Measurements from ENCODE around the gene ATRIP.

The ATRIP gene

DNA sequence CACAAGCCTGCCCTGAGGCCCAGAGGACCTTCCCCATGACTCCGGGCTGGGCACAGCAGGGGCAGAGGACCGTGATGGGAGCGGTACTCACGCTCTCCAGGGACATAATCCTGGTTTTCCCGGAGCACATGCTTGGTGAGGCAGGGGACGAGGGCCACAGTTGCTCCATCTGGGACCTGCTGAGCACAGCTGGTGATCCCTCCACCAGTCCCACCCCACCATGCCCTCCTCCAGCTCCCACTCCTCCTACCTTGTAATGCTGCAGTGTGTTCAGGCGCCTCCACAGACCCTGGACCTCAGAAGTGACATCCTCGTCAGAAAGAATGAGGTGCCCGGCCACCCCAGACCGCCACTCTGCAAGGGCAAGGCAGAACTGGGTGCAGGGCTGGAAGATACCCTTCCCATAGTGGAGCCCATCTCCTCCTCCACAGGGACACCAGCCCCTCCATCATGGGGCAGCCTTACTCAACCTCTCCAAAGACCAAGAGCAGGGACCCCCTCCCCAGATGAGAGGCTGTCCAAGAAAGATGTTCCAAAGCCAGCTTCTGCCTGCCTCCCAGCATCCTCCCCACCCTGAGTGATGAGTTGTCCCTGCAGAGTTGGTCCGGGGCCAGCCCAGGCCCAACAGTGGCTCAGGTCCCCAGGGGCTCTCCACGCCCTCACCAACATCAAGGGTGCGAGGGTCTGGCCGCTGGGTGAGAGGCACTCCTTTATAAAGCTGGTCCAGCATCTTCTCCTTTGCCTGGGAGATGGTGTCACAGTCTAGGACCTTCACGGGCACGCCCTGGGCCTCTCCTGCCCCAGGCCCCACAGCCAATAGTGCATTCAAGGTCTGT lies 36.1 kb upstream of the ATRIP start:
- DNase-seq (ENCODE audit: low read depth): no peak

DNA sequence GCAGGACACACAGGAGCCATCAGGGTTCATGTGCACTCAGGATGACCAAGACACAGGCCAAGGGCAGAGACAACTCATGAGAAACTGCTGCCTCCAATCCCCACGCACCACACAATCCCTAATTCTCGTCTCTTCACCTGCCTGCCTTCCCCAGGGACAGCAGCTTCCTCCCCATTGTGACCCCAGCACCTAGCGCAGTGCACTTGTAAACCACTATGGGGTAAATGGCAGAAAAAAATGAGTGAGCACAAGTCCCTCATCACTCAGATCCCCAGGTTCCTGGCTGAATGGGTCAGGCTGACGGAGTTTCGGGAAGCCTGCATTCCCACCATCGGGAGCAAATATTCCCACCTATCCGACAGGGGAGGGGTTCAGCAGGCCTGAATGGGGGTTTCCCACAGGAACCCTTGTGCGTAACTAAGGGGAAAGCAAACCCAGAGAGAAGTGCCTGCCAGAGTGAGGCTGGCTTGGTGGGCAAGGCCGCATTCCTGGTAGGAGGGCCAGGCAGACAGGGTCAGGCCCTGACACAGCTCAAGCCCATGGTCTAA lies 35.4 kb upstream of the ATRIP start:
- DNase-seq (ENCODE audit: low read depth): no peak

DNA sequence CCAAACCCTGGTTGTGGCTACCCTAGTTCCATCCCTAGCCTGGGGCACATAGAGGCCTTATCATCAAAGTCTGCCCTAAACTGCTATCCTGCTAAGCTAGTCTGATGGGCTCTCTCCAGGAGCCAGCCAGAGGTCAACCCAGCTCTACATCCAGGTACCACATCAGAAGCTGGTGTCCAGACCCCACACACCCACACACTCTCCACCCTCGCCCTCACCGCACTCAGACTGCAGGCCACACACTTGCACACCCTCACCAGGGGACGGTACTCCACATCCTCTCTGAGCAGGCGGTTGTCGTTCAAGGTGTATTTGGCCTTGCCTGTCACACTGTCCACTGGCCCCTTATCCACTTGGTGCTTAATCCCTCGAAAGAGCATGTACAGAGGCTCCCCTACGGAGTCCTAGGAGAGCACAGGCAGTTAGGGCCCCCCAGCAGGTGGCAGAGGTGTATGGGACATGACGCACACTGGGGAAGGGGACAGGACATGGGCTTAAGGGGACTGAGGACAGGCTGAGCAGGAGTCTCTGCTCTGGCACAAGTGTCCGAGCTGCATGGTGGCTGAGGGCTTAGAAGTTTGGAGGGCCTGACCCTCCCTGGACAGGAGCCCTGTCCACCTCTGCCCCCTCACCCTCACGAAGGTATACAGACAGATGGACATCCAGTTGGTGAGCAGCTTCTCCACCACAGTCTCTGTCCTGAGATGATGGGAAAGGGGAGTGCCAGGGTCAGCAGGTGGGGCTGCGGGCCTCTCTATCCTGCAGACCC lies 34.7 kb upstream of the ATRIP start:
- no peak for DNase-seq (ENCODE audit: low read depth)

- no peak for DNase-seq (ENCODE audit: low read depth)
These were observed 34.0 kb upstream of the ATRIP start for GRCh38 chr3:48412375-48413001.

- no peak for DNase-seq (ENCODE audit: low read depth)
These were observed 33.5 kb upstream of the ATRIP start for GRCh38 chr3:48413086-48413485.

DNA sequence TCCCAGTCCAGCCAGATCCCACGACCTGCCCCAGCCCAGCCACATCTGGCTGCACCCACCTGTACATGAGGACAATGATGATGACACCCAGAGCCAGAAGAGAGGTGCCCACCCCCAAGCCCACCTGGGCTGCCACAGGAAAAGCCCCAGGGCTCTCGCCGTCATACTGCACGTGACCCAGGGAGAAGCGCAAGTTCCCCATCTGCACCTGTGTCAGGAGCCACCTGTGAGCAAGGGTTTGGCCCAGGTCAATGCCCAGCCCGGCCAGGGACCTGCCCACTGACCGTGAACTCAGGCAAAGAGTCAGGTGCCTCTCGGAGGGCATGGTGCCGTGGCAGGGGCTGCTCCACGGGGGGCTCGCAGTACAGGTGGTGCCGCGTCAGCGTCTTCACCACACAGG lies 32.9 kb upstream of the ATRIP start:
- no peak for DNase-seq (ENCODE audit: low read depth)

DNA sequence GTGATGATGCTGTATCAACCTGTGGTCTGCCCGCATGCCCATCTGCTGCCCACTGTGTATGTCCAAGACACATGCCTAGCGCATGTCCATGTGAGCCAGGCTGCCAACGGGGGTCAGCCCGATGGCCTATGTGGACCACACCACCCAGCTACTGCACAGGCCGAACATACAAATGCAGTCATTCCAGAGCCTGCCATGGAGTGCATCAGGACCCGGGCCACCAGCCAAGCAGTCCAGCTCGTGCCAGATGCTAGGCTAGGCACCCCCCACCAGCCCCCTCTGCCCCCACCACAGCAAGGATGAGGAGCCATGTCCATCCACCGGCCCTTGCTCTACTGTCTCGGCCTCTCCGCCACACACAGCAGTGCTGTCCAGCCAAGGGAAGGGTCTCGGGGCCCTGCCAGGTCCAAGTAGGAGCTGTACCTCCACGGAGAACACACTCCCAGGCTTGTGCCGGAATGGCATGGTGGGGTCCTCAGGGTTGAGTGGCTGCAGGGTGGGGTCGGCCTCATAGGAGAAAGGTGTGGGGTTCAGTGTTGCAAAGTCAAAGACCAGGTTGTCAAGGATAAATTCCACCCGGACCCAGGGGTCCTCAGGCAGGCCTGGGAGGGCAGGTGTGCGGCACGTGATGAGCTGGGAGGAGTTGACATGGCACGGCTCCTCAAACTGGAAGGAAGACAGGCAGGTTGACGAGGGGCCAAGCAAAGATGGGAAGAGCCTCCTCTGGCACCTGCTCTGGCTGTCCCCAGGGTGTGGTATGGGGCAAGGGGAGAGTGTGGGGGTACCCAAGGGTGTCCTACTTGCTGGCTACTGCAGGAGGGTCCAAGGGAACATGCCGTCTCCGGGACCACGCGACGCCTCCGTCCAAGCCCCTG lies 31.9 kb upstream of the ATRIP start:
- no peak for DNase-seq (ENCODE audit: low read depth)

DNA sequence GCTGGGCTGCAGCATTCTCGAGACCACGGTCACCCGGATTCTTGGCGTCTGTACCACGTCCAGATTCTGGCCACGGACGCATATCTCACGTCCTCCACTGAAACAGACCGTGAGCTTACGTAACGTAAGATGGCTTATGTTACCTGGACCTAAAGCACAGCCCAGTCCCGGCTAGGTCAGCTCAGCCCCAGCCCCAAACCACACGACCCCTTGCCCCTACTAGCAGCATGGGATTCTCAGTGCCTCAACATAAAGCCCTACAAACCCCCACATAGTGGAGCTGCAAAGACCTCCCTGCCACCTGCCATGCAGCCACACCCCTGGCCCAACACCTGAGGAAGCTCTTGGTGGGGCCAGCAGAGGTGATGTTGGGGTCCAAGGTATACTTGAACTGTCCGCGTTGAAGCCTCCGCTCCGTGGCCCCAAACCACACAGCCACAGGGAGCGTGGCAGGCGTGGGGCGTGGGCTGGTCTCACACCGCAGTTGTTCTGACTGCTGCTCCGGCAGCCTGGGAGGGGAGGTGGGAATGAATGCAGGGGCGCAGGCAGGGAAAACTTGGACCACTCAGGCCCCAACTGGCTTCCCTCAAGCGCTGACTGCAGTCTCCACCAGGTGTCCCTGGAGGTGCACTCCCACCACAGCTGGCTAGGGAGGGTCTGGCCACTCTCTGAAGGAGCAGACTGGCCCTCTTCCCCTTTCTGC lies 31.1 kb upstream of the ATRIP start:
- DNase-seq (ENCODE audit: low read depth): no peak

GRCh38 chr3:48416091-48416505 lies 30.4 kb upstream of the ATRIP start:
- DNase-seq (ENCODE audit: low read depth): no peak

GRCh38 chr3:48416546-48416945 lies 30.0 kb upstream of the ATRIP start:
- no peak for DNase-seq (ENCODE audit: low read depth)

- no peak for DNase-seq (ENCODE audit: low read depth)
These were observed 28.9 kb upstream of the ATRIP start for GRCh38 chr3:48417529-48418108.

DNA sequence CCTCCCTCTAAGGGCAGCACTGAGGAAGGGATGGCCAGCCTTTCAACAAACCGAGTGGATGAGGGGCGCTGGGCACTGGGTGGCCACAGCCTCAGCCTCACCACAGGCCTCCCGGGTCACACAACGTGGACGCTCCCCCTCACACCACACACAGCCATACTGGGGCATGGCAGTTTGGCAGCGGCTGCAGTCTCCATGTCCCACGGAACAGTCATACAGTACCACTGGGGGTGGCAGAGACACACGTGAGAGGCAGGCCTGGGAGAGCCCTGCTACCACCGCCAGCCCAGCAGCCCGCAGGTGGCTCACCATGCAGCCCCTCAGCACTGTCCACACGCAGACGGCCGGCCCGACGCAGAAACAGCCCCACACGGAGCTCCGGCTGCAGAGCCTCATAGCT lies 28.4 kb upstream of the ATRIP start:
- DNase-seq (ENCODE audit: low read depth): no peak

GRCh38 chr3:48418651-48419050 lies 27.9 kb upstream of the ATRIP start:
- no peak for DNase-seq (ENCODE audit: low read depth)

DNA sequence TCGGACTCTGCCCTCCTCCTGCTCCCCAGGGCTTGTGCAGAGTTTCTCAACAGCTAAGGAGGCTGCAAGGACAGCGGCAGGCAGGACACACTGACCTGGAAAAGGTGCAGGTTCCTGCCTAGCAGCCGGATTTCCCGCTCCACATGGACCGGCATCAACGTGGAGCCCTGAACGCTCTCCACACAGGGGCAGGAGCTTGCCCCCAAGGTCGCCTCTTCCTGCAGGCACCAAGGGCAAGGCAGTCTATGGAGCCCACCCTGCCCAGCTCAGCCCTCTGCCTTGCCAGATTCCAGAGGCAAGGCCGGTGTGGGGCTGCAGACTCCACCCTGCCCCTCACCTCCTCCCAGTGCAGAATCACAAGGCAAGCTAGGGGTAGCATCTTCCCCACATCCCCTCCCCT lies 27.4 kb upstream of the ATRIP start:
- DNase-seq (ENCODE audit: low read depth): no peak

- no peak for DNase-seq (ENCODE audit: low read depth)
These were observed 26.9 kb upstream of the ATRIP start for GRCh38 chr3:48419597-48419996.

- DNase-seq (ENCODE audit: low read depth): no peak
These were observed 26.0 kb upstream of the ATRIP start for GRCh38 chr3:48420561-48420960.

- no peak for DNase-seq (ENCODE audit: low read depth)
These were observed 24.3 kb upstream of the ATRIP start for GRCh38 chr3:48422272-48422671.

DNA sequence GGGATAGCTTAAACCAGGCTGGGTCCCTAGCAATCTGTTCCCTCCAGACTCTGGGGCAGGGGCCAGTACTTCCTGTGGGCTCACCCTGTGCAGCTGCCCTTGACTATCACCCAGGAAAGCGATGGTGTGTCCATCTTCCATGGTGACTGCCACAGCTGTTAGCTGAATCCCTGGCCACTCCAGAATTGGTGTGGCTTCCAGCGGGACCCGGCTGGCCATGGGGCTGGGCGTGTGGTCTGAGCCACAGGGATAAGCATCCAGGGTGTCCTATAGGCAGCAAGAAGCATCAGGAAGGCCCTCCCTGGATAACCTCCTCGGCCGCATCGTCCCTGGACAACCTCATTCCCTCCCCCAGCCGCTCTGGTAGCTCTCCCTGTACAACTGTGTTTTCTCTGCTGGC lies 23.9 kb upstream of the ATRIP start:
- no peak for DNase-seq (ENCODE audit: low read depth)

GRCh38 chr3:48423241-48423882 lies 23.2 kb upstream of the ATRIP start:
- DNase-seq (ENCODE audit: low read depth): no peak

All from stromal cell of bone marrow (primary cell).